Dermis blood vessel endothelial cell (primary cell): Measurements from ENCODE around the gene TSPOAP1. TPM values are rescaled to one million over a fixed set of nuclear protein-coding genes. Genes with fewer than 3 reads are reported as not detected.

Experiments
- DNase-seq: peaks from one replicate; pipeline ENCODE4 v3.0.0; 2010
- total RNA-seq: library from RNA; depleted of rRNA; stranded (reverse); fragments of >200 nt; gene quantifications from 2 replicates; pipeline ENCODE4 v1.2.3, GENCODE V29; 2014

Gene TSPOAP1
- total RNA-seq, 1 donor from 2014 or later = under 0.01 TPM

DNA sequence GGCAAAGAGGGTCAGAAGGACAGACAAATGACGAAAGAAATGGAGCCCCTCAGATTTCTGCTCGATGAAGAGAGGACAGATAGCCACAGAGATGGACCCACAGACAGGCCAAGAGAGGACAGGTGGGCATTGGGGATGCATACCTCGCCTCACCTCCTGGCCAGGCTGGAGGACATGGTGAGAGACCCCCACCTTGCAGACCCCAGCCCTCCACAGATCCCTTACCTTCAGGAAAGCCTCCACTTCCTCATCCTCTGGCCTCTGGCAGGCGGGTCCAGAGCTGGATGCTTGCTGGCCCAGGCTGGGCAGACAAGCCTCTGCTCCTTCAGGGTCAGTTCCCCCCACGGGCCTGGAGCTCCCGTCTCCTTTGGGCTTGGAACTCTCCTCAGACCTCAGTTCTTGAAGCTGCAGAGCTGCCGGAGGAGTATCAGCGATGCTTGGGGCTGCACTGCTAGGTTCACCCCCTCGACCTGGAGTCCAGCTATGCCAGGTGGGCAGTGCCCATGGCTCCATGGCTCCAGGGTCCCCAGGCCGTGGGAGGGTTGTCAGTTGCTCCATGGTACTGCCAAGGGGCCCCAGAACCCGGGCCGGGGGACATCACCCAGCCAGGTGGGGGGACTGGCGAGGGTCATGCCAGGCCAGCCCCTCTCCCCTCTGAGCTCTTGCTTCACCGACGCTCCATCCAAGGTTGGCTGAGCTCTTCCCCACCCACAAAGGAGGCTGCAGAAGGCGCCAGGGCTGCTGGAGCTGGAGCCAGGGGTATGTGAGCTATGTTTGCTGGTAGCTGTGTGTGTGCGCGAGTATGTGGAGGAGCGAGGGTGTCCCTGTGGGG is 1.0 kb downstream of the TSPOAP1 start:
- DNase-seq = no peak

DNA sequence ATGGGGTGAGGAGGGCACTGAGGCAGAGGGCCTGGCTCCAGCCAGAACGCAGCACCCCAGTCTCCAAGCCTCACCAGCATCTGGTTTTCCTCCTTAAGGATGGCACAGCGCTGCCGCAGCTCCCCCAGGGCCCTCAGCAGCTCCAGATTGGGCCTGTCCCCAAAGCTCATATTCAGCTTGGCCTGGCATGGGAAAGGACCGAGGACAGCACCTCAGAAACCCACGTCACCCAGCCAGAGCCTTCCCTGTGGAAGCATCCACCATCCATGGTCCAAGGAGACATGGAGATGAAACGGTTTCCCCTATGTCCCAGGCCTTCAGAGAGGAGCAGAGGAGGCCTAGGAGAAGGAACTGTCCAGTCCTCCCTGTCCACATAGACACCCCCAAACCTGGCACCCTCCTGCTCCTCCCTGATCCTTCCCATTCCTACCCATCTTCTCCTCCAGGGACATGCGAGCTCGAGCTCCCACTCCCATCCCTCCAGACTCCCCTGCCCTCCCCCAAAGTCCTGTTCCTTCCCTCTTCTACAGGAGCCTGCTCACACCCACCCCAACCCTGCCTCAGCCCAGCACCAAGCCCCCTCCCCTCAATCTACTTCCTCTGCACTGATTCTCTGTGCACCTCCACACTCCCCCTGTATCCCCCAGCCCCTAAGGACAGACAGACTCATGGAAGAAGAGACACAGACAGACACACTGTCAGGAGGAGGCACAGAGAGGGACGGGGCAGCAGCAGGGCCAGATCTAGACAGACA is 1.8 kb downstream of the TSPOAP1 start:
- DNase-seq = no peak

DNA sequence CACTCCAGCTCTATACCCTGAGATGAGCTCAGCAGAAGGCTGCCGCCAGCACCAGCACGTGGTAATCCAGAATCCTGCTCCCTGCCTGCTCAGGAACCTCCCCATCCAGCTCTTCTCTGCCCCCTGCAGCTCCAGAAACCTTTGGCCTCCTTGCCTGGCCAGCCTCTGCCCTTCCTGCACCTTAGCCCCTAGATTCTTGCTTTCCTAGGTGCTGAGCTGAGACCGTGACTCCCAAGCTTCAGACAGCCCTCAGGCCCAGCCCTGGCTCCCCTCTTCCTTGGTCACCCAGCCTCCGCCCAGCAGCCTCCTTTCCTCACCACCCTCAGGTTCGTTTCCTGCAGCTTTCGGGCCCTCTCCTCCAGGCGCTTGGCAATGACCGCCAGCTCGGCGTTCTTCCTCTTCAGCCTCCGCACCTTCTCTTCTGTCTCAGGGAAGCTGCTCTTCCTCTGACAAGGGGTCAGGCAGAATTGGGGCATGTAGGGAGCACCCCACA is 2.6 kb downstream of the TSPOAP1 start:
- no peak for DNase-seq

DNA sequence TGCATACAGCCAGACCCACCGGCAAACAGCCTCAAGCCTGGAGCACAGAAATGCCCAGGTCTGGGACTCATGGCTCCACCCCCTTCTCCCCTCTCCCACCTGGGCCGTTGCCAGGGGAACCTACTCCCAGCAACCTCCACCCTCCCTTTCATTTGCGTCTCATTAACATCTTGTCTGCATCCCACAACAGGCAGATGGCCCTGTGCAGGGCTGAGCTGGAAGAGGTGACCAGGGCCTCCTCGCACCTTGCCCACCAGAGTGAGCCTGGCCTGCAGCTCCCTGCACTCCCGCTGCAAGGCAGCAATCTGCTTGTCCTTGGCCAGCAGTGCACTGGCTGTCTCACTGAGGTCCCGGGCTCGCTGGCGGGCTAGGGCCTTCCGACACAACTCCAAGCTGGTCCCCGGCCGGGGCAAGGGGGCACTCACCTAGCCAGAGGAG is 3.3 kb downstream of the TSPOAP1 start:
- DNase-seq = no peak

DNA sequence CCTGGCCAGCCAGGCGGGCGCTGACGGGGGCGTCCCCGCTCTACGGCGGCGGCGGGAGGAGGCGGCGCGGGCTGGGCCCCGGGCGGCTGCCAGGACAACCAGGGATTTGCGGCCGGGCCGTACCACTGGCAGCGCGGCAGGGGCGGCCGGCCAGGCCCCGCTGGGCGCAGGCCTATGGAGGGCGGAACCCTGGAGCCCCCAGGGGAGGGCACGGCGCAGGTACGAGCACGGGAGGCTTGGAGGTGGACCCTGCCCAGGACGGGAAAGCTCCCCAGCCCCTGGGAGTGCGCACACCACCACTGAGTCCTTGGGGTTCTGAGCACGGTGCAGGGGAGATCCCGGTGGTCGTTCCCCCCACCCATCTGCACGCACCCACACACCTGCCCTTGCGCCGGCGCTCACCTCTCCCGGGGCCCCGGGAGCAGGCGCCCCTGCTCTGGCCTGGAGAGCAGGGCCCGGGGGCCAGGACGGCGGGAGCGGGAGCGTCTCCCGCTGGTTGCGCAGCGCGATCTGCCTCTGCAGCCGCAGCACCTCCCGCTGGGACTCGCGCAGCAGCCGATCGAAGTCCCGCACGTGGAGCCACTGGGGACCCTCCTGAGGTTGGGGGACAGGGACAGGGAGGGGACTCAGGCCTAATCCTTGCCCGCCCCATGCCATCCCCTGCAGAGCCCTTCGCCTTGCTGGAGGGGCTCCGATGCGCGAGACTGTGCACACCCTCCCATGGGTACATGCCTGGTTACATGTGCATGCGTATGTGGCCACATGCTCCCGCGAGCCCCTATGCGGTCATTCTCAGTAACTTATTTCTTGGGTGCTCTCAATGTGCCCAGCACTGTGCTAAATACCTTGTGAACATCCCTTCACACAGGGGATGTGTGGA is 3.9 kb downstream of the TSPOAP1 start:
- DNase-seq = no peak

DNA sequence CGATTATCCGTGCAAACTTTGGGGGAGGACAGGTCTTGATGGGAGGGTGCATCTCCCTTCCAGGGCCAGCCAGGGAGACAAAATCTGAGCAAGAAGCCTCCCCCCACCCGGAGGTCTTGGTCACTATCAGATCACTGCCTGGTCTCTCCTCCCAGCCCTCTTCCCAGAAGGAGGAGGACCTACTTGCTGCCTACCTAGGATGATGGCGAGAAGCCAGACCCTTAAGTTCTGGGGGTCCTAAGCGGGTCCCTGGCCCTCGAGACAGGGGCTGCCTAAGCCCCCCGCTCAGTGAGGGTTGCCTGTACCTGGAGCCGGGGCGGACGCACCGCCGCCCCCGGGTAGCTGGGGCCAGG is 4.6 kb downstream of the TSPOAP1 start:
- DNase-seq = no peak

DNA sequence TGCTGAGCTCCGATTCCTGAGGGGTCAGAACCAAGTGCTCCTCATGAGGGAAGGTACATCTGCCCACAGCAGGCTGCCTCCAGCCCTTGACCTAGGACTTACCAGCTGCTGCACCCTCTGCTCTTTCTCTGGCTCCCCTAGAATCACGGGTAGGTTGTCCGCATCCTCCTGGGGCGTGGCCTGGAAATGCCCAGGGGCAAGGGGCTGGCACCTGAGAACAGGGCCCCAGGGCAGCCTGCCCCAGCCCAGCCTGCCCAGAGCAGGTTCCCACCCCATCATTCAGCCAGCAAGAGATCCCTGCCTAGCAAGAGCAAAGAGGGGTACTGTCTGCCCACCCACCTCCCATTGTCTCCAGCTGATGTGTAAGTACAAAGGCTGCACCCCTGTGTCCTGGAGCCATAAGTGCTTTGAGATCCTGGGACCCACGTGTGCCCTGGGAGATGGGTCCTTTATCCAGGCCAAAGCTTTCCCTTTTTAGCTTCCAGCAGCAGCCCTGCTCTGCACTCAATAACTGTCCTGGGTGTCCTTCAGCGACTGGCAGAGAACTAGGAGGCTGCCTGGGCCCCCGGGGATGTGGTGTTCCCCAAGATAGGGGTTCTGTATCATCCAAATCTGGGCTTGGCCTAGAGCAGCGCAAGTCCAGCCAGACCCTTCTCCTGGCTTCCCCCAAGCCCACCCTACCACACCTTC is 5.1 kb downstream of the TSPOAP1 start:
- DNase-seq = no peak

DNA sequence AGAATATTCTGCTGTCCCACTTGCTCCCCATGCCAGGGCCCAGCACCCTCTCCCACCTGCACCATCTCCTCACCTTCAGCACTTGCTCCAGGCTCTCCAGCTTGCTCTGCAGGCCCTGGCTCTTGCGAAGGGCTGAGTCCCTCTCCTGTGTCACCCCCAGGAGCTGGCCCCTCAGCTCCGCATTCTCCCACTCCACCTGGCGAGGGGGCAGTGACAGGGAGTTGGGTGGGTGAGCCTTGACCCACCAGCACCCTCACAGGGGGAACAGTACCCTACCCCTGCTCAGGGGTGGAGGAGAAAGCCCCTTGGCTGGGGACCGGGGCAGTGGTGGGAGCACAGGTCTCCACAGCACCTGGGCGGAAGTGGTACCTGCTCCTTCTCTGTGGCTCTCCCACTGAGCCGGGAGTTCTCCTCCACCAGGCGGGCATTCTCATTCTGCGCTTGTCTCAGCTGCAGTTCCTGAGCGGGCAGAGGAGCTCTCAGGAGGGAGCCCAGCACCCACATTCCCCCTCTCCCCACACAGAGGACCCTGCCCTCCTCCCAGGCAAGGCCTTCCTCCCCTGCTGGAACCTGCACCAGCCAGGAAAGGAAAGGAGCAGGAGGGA is 5.9 kb downstream of the TSPOAP1 start:
- DNase-seq = no peak

DNA sequence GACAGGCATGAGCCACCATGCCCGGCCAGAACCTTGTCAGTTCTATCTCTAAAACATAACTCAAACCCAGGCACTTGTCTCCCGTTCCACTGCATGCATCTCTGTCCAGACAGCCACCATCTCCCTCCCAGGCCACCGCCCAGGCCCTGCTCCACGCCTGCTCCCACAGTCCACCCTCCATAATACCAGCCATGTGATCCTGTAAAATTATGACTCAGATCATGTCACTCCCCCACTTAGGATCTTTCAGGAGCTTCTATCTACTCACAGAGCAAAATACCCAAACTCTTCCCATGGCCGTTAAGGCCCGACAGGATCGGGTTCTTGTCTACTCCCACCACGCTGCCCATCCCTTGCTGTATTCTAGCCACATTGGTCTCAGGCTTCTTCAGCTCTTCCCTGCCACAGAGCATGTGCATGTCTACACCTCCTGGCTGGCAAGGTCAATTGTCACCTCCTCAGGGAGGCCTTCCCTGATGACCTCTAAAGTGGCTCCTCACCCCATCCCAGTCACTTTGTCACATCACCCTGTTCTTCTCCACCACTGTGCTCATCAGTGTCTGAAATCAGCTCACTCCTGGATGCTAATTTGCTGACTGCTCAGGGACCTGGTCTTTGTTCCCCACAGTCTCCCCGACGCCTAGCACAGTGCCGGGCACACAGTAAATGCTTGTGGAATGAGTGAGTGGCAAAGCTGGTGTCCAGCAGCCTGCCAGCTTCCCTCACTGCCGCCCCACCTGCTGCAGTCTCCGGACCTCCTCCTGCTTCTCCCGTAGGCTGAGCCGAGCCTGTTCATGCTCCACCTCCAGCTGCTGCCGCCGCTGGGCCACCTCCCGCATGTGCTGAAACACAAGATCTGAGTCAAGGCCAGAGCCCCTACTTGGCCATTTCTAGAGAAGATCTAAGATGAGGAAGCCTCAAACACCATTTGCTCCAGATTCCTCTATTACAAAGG is 6.7 kb downstream of the TSPOAP1 start:
- DNase-seq = no peak

DNA sequence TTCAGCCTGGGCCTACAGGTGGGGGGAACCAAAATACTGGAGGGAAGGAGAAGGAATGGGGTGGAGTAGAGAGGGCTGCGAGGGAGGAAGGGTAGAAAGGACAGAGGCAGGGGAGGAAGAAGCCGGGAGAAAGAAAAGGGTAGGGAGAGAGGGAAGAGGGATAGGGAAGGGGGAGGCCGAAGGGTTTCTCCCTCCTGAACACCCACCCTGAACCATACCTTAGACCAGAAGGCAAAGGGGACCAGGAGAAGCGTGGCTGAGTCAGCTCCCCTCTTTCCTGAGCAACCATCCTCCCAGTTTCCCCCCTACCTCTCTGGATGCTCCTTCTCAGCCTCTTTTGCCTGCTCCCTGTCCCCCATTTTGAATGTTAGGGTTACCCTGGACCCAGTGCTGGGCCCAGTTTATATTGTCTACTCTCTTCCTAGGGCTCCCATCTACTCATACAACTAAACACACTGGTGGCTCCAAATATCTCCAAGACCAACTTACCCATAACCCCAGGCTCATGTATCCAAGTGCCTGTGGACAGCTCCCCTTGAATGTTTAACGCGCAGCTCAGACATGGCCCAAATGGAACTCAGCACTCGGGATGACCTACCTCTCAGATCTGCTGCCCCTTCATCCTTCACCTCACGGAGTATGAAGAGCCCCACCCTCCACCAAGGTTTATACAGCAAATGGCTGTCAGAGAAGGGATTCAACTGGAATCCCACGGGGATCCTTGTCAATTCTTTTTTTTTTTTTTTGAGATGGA is 7.8 kb downstream of the TSPOAP1 start:
- no peak for DNase-seq

DNA sequence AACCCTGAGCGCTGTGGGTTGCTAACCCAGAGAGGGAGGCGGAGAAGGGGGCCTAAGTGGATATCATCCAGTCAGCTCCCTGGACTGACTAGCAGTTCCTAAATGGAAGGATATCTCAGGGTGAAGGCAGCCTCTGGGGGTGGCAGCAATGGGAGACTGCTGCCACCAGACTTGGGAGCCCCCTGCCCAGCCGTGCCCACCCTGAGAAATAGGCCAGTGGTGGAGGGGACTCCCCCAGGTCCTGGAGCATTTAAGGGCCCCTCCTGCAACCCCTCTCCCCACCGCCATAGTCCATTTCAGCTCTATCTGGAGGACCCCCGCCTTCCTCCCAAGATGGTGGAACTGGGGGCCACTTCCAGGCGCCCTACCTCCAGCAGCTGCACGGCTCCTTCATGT is 8.4 kb downstream of the TSPOAP1 start:
- no peak for DNase-seq

DNA sequence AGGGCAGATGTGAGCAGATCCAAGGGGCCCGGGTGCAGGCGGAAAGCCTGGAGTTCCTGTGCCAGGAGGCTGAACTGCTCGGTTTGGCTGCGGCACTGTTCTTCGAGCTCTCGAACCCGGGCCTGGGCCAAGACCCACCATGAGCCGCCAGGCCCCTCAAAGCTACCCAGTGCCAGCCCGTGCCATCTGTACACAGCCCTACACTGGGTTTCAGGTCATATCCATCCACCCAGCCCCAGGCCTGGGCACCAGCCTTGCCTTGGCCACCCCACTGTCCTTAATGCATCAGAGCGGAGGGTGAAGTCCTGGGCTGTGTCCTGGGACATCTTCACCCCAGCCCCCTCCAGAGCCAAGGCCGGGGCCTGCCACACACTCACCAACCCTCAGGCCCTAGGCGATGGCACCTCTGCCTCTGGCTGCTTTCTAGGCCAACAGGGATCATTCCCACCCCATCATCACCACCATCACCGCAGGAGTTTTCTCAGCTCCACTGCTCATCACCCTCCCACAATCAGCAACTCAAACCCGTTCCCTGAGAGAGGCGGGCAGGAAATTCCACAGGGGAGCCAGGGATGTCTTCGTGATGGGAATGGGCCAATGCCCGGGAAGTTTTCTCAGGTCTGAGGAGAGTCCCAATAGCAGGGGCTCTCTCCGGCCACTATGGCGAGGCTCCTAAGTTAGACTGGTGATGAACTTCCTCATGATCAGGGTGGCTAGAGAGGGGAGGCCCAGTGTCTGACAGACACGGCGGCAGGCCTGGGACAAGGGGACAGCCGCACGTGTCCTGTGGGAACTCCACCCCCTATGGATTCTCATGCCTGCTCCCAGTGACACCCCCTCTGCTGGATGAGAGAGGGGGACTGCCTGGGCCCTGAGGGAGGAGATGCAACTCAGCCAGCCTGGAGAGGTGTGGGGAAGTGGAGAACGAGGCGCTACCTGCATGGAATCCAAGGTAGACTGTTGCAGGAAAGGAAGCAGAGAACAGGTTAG is 9.1 kb downstream of the TSPOAP1 start:
- no peak for DNase-seq

DNA sequence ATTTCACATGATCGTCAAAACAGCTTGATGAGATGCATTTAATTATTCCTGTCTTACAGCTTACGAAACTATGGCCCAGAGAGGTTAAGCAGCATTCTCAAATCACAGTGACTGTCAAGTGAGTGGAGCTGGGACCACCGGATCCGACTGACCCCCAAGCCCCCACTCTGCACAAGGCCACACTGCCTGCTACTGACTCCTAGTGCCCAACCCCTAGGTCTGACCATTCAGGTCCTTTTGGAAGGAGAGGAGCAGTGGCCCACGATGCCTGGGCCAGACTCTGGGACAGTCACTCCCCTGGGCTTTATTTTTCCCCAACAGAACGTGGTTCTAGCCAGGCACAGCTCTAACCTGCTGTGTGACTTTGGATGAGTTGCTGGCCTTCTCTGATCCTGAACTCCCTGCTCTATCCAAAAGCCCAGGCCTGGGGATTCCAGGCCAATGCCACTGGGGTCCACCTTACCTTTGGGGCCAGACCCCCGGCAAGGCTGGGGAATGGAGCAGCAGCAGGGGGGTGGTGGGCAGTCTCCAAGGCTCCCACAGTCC is 9.9 kb downstream of the TSPOAP1 start:
- DNase-seq = no peak

DNA sequence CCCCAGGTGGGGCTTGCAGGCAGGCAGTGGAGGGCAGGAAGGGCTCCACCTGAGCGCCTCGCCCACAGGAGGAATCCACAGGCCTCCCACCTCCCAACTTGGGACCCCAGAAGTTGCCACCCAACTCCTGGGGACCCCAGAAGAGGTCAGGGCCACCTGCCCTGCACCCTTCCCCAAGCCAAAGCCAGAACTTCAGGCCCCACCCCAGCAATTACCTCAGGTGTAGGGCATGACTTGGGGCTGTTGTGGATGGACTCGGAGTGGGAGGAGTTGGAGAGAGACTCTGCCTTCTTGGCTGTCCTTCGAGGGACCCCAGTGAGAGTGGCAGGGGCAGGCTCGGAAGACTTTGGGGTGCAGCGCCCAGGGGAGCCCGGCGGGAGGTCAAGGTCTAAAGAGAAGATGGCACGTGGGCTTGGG is 10.5 kb downstream of the TSPOAP1 start:
- no peak for DNase-seq

DNA sequence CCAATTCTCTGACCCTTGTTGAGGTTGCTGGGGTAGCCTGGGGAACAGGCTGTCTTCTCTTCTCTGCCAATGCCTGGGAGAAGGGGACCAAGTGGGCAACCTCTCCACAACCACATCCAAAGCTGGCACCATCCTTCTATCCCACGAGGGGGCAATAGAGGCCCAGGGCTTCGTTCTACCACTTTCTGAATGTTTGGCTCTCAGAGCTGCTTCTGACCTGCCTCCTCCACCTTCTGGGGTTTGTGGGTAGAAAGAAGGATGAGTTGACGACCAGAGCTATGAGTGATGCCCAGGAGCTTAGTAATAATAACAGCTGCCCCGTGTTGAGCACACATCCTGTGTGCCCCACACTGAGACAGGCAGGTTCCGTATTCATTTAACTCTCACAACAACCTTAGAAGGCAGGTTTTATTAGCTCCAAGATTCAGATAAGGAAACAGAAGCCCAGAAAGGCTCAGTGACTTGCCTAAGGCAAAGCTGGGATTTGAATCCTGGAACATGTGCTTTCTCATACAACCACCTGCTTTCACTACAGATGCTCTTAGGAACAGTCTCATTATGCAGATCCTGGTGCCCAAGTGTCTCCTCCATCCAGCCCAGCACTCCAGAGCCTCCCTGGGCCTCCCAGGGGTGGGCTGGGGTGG is 11.1 kb downstream of the TSPOAP1 start:
- DNase-seq = peak; percentile 58

DNA sequence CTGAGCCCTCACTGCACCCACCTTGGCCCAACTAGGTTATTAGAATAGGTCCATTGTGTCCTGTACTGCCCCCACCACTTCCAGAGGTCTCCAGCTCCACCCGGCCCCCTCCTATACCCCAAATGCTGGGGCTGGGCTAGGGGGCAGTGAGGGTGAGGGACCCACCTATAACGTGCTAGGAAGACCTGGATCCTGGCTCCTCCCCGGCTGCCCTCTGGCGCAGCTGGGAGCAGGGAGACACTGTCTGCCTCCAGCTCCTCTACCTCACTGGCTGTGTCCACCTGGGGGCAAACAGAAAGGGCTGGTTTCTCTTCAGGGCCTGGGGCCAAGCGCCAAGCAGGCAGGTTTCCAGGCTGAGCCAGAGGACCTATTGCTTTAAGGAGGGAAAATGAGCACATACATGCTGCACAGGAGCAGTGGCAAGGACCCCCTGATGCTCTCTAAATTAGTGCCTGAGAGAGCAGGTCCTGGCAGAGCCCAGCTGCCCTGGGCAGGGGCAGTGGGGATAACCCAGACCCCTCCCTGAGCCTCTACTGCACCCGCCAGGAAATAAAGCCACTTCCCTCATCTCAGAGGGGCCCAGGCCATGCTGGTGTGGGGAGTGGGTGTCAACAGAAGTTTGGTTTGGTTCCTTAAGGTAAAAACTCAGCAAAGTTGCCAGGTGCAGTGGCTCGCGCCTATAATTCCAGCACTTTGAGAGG is 12.2 kb downstream of the TSPOAP1 start:
- DNase-seq = no peak

DNA sequence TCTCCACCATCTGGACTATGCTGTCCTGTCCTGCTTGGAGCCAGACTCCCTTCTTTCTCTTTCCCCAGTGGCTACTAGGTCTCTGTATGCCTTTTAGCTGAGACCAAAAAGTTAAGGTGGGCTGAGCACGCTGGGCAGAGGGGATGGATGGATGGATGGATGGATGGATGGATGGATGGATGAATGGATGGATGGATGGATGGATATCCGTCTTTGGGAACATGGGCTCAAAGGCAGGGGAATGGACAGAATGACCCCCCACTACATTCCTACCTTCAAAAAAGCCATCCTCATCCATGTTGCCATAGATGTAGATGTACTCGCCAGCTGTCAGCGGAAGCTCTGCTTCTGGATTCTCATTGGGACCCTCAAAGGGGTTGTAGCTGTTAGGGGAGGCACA is 12.8 kb downstream of the TSPOAP1 start:
- no peak for DNase-seq
